Peyer's patch (tissue), 4 donors: ENCODE data around the gene LGSN.

Experiments
- POLR2A ChIP-seq, 2 donors: fragments of 450-650 bp; IDR thresholded peaks; one replicate each; pipeline ENCODE4 v1.5.1; 2017; ENCODE audit warnings: antibody characterized with exemption in 2 of 2, mild to moderate bottlenecking in 2 of 2, moderate library complexity in 2 of 2
- TF ChIP-seq, protein P1 (sequence below), 6 experiments: fragments of 450-650 bp in 4 of 6; fragments of 200-600 bp in 2 of 6; sonication (generic) in 1 of 6; IDR thresholded peaks; one replicate each; pipeline ENCODE4 v1.5.1; 2017 to 2019; ENCODE audit warnings: antibody characterized with exemption in 6 of 6, mild to moderate bottlenecking in 3 of 6, moderate library complexity in 1 of 6

DNA sequence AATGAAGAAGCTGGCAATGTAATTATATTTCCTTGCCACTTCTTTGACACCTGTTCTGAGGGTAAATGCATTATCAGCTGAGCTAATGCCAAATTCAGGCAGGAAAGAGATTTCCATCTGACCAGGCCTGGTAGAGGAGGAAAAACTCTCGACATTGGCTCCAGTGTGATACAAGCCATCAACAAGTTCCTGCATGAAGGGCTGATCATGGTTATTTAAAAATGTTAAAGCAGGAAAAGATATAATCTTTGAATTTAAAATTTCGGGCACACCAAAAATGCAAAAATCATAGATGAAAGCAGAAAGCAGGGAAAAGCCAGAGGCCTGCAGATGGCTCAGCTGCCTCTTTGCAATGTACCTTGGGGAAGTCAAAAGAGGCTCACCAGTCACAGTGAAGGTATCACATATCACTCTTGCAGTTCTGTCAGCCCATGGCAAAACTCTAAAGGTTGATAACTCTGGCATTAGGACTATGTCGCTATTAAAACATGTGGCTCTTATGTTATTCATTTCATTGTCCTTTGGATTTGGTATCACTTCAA lies 39.1 kb downstream of the LGSN start:
- TF ChIP-seq POLR2A (IDR thresholded peaks at IDR 0.05): no peak
- TF ChIP-seq, protein P1, sequence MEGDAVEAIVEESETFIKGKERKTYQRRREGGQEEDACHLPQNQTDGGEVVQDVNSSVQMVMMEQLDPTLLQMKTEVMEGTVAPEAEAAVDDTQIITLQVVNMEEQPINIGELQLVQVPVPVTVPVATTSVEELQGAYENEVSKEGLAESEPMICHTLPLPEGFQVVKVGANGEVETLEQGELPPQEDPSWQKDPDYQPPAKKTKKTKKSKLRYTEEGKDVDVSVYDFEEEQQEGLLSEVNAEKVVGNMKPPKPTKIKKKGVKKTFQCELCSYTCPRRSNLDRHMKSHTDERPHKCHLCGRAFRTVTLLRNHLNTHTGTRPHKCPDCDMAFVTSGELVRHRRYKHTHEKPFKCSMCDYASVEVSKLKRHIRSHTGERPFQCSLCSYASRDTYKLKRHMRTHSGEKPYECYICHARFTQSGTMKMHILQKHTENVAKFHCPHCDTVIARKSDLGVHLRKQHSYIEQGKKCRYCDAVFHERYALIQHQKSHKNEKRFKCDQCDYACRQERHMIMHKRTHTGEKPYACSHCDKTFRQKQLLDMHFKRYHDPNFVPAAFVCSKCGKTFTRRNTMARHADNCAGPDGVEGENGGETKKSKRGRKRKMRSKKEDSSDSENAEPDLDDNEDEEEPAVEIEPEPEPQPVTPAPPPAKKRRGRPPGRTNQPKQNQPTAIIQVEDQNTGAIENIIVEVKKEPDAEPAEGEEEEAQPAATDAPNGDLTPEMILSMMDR (IDR thresholded peaks at IDR 0.05): no peak
